ENCODE data around the gene CCNY. TPM values are rescaled to one million over a fixed set of nuclear protein-coding genes. Genes with fewer than 3 reads are reported as not detected.
"Not testable (repeated sequence)": the region's sequence is repeated elsewhere in the genome, so short reads cannot be mapped to it uniquely, and the experiment has no call there.

CCNY gene
- total RNA-seq, 1 experiment from 2014 or later, result 62.2 TPM

GRCh38 chr10:35417795-35418194 is 81.5 kb downstream of the CCNY start:
- Histone ChIP-seq H3K36me3 (ENCODE audit: control insufficient read depth in 1 of 2, insufficient read depth in 2 of 2, low read length in 2 of 2) (no peaks in the 10 kb centered on the region), H3K4me1 (ENCODE audit: control insufficient read depth in 1 of 2, insufficient read depth in 2 of 2, low read length in 2 of 2) (peaks cover 17 to 35% of the 10 kb centered on the region in 2 experiments), H3K9ac (ENCODE audit: low read length) (no peak overlapping the region), H3K9me2 (ENCODE audit: insufficient read depth) (no peaks in the 10 kb centered on the region), H3K27ac (ENCODE audit: low read depth, low read length) (no peak overlapping the region), H3K4me3 (replicated peaks in 1 of 2; ENCODE audit: low read depth in 1 of 2, low read length in 2 of 2) (no peak overlapping the region), H3K79me2 (ENCODE audit: insufficient read depth, low read length) (peaks cover 87% of the 10 kb centered on the region), H4K20me1 (ENCODE audit: insufficient read depth) (no peaks in the 10 kb centered on the region), H3K4me2 (ENCODE audit: low read length) (no peak overlapping the region), H3K9me3 (ENCODE audit: control insufficient read depth in 1 of 2, insufficient read depth in 1 of 2, low read depth in 1 of 2, low read length in 2 of 2) (no peaks in the 10 kb centered on the region), H3K27me3 (ENCODE audit: insufficient read depth, low read length) (no peaks in the 10 kb centered on the region), H2AFZ (ENCODE audit: low read depth, low read length, poor library complexity, severe bottlenecking) (no peak overlapping the region)
- intact Hi-C loops (cut with micrococcal nuclease), result no loop called here
- CTCF ChIA-PET, result no interaction called here
- POLR2A ChIA-PET, result no interaction called here
- ATAC-seq, result no peak
- RAD21 ChIA-PET (ENCODE audit: low non-redundant PET in 1 of 2, low total read pairs in 2 of 2, uncharacterized antibody in 2 of 2, unreplicated experiment in 2 of 2), result no interaction called here
- DNase-seq (ENCODE audit: low read depth, low spot score), result no peak
- TF ChIP-seq ZNF274 (IDR thresholded peaks at IDR 0.05; ENCODE audit: low read depth, low read length) (no peak), SP1 (IDR thresholded peaks at IDR 0.05; ENCODE audit: low read depth) (no peak), SRF (IDR thresholded peaks at IDR 0.05; ENCODE audit: low read depth) (no peak), ATF3 (IDR thresholded peaks at IDR 0.05) (no peak), POLR2AphosphoS5 (IDR thresholded peaks at IDR 0.05; ENCODE audit: low read depth, low read length) (no peak), FOSL1 (IDR thresholded peaks at IDR 0.05; ENCODE audit: low read depth) (no peak), SIN3A (IDR thresholded peaks at IDR 0.05; ENCODE audit: low read depth) (no peak), CEBPB (IDR thresholded peaks at IDR 0.05; ENCODE audit: low read depth) (no peak), CBX3 (IDR thresholded peaks at IDR 0.05; ENCODE audit: low read depth) (no peak), RAD21 (IDR thresholded peaks at IDR 0.05; ENCODE audit: low read depth) (no peak), MAX (IDR thresholded peaks at IDR 0.05) (no peak), EGR1 (IDR thresholded peaks at IDR 0.05; ENCODE audit: low read depth) (no peak), POLR2A (IDR thresholded peaks at IDR 0.05; ENCODE audit: borderline replicate concordance, extremely low read depth, insufficient read depth, insufficient read length) (no peak), EZH2 (IDR thresholded peaks at IDR 0.05) (no peak), TCF7L2 (IDR thresholded peaks at IDR 0.05; ENCODE audit: borderline replicate concordance, extremely low read depth, insufficient read depth, insufficient read length) (no peak), JUND (IDR thresholded peaks at IDR 0.05) (no peak), EZH2phosphoT487 (IDR thresholded peaks at IDR 0.05; ENCODE audit: borderline replicate concordance) (no peak), ZFX (IDR thresholded peaks at IDR 0.05) (no peak), ELF1 (IDR thresholded peaks at IDR 0.05; ENCODE audit: borderline replicate concordance, low read depth) (no peak)
- no TSS peak for BruUV-seq (replicated peaks)

- H3K4me3 ChIP-seq (replicated peaks in 1 of 2; ENCODE audit: low read depth in 1 of 2, low read length in 2 of 2); H3K9ac ChIP-seq (ENCODE audit: low read length); CTCF ChIA-PET; H3K36me3 ChIP-seq (ENCODE audit: control insufficient read depth in 1 of 2, insufficient read depth in 2 of 2, low read length in 2 of 2); intact Hi-C loops (cut with micrococcal nuclease); H3K27me3 ChIP-seq (ENCODE audit: insufficient read depth, low read length); H3K4me2 ChIP-seq (ENCODE audit: low read length); BruUV-seq (replicated peaks); ATAC-seq; H3K9me3 ChIP-seq (ENCODE audit: control insufficient read depth in 1 of 2, insufficient read depth in 1 of 2, low read depth in 1 of 2, low read length in 2 of 2); H4K20me1 ChIP-seq (ENCODE audit: insufficient read depth); DNase-seq (ENCODE audit: low read depth, low spot score); H3K9me2 ChIP-seq (ENCODE audit: insufficient read depth); H2AFZ ChIP-seq (ENCODE audit: low read depth, low read length, poor library complexity, severe bottlenecking); POLR2A ChIA-PET; H3K27ac ChIP-seq (ENCODE audit: low read depth, low read length); RAD21 ChIA-PET (ENCODE audit: low non-redundant PET in 1 of 2, low total read pairs in 2 of 2, uncharacterized antibody in 2 of 2, unreplicated experiment in 2 of 2): not testable (repeated sequence)
- peaks cover 89% of the 10 kb centered on the region for H3K79me2 ChIP-seq (ENCODE audit: insufficient read depth, low read length)
- H3K4me1 ChIP-seq (ENCODE audit: control insufficient read depth in 1 of 2, insufficient read depth in 2 of 2, low read length in 2 of 2), result peaks cover 17 to 27% of the 10 kb centered on the region in 2 experiments
Measured at GRCh38 chr10:35418580-35418979, 82.3 kb downstream of the CCNY start.

All from HCT116 (cell line).